WI38 (cell line): ENCODE results near the gene GP9.

ENCODE experiments used
- H3K4me3 ChIP-seq: 2 replicates; pipeline ENCODE4 v1.5.1; 2011; ENCODE audit warnings: low read depth, mild to moderate bottlenecking, control low read depth, low read length
- TF ChIP-seq, protein P1 (sequence below): IDR thresholded peaks from 2 replicates; pipeline ENCODE4 v1.5.1; 2012; ENCODE audit warnings: low read depth, mild to moderate bottlenecking, control low read depth, low read length

The GP9 gene

DNA sequence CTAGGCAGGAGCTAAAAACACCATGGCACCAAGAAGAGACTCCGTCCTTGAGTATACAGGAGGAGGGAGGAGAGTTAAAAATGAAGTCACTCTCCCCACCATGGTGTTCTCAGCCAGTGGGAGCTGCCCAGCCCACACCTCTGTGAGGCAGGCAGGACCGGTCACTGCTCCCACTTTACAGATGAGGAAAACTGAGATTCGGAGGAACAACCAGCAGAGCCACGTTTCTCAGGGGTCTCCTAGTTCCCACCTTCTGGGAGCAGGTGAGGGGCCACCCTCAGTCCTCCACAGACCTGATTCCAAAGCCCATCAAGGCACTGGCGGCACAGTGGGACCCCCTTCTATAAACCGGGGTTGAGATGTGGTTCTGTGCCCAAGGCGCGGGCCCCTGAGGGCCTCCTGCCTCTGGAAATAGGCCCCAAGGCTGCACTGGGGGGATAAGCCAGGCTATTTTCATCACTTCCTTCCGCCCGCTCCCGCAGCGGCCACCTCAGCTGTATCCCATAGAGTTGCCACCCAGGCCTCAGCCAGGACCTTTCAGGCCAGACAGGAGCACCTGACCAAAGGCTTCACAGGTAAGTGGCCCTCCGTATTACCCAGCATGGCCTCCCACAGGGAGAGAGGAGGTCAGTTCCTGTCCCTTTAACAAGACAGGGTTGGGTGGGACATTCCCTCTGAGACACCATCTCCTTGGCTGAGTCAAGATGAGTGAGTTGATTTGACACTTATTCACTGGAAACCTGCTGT, at the start of gene GP9:
GP9 (plus strand) TSS at position 504 of the 747 bp plus-strand sequence. CDS start 961 bp downstream, outside the sequence.
- no peak within 1 kb of the TSS for H3K4me3 ChIP-seq
- TF ChIP-seq, protein P1, sequence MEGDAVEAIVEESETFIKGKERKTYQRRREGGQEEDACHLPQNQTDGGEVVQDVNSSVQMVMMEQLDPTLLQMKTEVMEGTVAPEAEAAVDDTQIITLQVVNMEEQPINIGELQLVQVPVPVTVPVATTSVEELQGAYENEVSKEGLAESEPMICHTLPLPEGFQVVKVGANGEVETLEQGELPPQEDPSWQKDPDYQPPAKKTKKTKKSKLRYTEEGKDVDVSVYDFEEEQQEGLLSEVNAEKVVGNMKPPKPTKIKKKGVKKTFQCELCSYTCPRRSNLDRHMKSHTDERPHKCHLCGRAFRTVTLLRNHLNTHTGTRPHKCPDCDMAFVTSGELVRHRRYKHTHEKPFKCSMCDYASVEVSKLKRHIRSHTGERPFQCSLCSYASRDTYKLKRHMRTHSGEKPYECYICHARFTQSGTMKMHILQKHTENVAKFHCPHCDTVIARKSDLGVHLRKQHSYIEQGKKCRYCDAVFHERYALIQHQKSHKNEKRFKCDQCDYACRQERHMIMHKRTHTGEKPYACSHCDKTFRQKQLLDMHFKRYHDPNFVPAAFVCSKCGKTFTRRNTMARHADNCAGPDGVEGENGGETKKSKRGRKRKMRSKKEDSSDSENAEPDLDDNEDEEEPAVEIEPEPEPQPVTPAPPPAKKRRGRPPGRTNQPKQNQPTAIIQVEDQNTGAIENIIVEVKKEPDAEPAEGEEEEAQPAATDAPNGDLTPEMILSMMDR: no peak

DNA sequence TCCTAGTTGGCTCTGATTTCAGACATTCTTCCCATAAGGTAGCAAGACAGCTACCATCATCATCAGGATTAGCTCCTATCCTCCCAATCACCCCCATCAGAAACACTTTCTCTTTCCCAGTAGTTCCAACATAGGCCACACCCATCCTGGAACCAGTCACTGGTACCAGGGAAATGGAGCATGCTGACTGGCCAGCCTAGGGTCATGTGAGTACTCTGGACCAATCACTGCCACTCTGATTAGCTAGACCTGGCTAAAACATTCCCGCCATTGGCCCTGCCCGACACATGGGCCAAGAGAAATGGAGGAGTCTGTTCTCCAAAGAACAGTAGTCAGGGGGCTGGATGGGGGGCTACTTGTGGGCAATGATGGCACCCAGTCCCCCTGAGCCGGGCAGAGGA, 47.1 kb upstream of the GP9 start:
- H3K4me3 ChIP-seq: no peak overlapping the region
- TF ChIP-seq, protein P1: no peak

DNA sequence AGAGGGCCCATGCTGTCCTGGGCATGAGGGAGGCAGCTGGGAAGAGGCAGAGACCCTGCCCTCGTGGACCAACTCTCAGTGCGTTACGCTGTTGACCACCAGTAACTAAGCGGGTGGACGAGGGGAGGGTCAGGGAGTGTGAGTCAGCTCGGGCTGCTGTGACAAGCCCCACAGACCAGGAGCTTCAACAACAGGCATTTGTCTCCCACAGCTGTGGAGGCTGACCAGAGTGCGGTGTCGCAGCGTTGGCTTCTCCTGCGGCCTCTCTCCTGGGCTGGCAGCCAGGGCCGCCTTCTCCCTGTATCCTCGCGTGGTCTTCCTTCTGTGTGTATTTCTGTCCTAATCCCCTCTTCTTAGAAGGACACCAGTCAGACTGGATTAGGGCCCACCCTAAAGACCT, 46.4 kb upstream of the GP9 start:
- TF ChIP-seq, protein P1: no peak
- no peak overlapping the region for H3K4me3 ChIP-seq

DNA sequence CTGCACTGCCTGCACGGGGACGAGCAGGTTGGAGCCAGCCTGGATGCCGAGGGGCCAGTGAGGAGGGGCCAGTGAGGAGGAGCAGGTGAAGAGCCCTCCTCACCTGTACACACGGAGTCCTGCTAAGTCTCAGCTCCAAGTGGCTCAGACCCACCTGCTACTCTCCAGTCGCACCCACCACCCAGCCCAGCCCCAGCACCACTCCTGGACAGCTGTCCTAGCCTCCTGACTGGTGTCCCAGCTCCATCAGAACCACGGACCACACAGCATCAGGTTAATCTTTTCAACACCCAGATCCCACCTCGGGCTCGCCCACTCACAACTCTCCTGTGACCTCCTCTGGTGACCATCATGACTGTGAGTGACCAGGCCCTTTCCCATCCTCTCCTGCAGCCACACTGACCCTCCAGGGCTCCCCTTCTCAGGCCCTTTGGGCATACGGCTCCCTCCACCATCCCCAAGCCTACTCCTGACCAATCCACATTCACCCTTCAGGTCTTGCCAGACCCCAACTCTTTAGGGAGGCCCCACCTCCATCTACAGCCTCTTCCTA, 45.7 kb upstream of the GP9 start:
- TF ChIP-seq, protein P1: no peak
- H3K4me3 ChIP-seq: no peak overlapping the region

DNA sequence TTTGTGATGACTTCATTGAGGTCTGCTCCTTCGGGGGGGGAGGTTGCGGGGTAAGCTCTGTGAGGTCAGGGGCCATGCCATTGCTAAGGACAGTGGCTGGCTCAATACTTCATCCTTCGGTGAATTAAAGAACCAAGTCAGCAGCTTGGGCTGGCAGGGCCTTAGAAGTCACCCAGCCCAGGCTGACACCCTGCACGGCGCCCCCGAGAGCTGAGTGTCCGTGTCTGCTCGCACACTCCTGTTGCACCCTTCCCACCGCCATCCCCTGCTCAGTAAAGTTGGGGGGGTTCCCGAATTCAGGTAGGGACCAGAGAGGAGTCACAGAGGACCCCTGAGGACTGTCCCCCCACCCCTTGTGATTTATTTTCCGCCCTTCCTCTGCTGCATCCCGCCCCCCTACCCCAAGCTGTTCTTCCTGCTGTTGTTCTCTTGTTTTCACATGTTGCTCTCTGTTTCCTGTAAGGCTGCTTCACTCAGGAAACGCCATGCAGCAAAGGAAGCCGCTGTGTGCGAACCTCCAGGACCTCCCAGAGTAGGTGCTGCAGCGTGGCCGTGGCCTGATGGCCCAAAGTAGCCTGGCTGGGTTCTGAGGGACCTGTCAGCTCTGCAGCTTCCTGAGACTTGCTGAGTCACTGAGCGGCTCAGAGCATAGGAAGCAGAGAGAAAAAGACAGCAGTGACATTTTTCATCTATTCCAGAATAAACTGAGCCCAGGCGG, 45.0 kb upstream of the GP9 start:
- H3K4me3 ChIP-seq: no peak overlapping the region
- TF ChIP-seq, protein P1: no peak

DNA sequence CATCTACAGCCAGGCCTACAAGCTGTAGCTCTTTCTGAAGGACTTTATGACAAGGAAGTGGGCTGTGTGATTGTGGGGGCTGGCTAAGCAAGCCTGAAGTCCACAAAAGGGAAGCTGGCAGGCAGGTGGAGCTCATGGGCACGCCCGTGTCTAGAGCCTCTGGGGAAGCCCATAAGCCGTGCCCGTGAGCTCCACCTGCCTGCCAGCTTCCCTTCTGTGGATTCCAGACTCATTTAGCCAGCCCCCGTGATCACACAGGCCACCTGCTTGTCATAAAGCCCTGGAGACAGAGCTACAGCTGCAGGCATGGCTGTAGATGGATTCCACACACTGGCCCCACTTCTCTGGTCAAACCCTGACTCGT, 44.2 kb upstream of the GP9 start:
- TF ChIP-seq, protein P1: no peak

More for the DNA sequence above, 44.2 kb upstream of the GP9 start:
- no peak overlapping the region for H3K4me3 ChIP-seq
